Stimulated activated CD4-positive, alpha-beta T cell treated with anti-CD3 and anti-CD28 coated beads, Interleukin-15, amount 100 ng/mL, for 24 hours (primary cell): ENCODE results near the gene NLRP4.

ENCODE experiments used
- DNase-seq: peaks from one replicate; pipeline ENCODE4 v3.0.0-alpha.2; 2020

The NLRP4 gene, protein sequence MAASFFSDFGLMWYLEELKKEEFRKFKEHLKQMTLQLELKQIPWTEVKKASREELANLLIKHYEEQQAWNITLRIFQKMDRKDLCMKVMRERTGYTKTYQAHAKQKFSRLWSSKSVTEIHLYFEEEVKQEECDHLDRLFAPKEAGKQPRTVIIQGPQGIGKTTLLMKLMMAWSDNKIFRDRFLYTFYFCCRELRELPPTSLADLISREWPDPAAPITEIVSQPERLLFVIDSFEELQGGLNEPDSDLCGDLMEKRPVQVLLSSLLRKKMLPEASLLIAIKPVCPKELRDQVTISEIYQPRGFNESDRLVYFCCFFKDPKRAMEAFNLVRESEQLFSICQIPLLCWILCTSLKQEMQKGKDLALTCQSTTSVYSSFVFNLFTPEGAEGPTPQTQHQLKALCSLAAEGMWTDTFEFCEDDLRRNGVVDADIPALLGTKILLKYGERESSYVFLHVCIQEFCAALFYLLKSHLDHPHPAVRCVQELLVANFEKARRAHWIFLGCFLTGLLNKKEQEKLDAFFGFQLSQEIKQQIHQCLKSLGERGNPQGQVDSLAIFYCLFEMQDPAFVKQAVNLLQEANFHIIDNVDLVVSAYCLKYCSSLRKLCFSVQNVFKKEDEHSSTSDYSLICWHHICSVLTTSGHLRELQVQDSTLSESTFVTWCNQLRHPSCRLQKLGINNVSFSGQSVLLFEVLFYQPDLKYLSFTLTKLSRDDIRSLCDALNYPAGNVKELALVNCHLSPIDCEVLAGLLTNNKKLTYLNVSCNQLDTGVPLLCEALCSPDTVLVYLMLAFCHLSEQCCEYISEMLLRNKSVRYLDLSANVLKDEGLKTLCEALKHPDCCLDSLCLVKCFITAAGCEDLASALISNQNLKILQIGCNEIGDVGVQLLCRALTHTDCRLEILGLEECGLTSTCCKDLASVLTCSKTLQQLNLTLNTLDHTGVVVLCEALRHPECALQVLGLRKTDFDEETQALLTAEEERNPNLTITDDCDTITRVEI

DNA sequence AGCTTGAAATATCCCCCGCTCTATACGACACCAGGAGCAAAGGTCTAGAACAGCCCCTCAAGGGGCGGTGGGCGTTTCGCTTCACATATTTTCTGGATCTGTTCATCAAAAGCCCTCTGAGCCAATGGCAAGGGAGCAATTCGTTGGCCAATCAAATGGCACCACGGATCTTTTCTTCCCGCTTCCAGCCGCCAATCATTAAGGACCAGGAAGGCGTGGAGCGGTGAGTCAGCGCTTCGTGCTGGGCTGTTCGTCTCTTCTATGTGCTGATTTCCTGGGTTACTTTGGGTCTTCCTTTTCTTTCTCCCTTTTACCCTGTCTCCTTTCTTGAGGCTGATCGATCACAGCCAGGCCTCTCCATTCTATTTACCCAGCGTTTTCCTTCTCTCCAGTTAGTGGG lies at the start of gene NLRP4:
Gene NLRP4, plus strand, starts transcription at position 201 of the 400 bp plus-strand sequence. CDS start 15,541 bp downstream, outside the sequence.
- no peak for DNase-seq

DNA sequence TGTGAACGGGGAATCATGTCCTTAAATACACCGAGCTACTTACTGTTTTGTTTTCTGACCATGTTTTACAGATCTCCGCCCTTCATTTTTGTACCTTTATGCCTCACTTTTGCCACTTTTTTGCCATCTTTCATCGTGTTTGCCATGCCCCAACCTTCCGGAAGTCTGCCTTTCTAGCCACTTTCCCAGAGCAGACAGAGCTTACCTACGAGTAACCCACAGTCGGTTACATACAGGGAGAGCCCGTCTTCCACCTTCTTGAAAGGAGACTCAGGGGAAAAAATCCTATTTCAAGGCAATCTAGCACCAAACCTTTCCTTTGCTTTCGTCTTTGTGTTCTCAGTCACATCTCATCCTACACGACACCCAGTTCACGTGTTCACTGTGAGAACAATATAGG lies 41.3 kb upstream of the NLRP4 start:
- no peak for DNase-seq

DNA sequence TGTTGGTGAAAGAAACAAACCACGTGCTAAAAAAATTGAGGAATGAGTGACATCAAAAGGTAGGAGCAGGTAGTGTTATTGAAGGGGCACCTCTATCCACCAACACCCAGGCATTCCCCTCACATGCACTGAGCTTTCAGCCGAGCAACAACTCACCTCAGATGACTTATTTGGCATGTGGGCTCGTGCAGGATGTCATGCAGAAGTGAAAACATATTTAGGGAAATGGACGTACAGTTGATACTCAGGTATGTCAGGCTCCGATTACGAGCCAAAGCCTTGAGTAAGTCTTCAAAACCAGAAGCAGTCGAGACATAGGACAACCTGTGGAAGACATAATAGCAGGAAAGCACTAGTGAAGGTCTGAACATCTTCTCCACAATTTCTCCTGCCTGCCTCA lies 34.9 kb upstream of the NLRP4 start:
- DNase-seq, result no peak

DNA sequence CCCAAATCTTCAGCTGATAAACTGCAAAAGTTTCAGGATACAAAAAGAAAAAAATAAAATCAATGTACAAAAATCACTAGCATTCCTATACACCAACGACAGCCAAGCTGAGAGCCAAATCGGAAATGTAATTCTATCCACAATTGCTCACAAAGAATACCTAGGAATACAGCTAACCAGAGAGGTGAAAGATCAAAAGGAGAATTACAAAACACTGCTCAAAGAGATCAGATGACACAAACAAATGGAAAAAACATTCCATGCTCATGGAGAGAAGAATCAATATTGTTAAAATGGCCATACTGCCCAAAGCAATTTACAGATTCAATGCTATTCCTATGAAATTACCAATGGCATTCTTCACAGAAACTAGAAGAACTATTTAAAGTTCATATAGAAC lies 34.1 kb upstream of the NLRP4 start:
- DNase-seq, result no peak

DNA sequence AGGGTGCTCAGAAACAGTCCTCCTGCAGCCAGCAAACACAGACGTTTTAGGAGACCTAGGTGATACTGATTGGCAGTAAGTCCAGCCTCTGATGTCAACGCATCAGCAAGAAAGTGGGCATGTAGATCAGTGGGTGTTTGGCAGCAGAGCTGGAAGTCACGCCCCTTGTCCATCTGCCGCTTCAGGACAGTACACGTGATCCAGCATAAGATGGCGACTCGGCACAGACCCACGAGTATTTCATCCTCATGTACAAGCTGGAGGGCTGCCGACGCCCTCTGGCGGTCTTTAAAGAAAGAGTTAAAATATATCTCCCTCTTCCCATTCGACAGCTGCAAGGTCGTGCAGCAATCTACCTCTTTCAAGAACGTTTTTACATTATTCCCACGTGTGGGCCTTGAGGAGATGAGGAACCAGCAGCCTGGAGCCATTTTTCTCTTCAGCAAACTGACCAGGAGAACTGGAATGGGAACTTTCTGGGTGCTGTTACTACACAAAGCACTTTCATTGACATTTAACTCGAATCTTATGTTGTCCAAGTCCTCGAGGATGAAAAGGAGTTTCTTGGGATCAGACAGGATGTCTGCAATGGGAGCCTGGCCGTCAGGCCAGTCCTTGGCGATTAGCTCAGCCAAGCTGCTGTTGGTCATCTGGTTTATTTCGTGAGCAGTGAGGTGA lies 26.8 kb upstream of the NLRP4 start:
- DNase-seq, result peak; percentile 63

DNA sequence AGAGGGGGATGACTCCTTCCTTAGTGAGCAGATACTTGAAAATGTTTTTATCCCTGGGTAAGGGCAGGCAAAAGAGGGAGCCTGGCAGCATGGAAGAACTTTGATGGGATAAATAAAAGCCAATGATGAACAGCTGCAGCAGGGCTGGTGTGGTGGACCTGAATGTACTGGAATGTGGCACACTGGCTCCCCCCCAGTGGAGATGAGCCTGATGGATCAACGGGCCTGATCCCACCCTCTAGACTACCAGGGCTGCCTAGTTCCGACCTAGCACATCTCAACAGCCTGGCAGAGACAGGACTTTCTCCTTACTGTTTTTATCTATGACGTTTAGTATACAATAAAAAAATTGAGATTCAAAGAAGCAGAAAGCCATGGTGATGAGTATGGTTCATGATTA lies 25.0 kb upstream of the NLRP4 start:
- DNase-seq, result no peak

DNA sequence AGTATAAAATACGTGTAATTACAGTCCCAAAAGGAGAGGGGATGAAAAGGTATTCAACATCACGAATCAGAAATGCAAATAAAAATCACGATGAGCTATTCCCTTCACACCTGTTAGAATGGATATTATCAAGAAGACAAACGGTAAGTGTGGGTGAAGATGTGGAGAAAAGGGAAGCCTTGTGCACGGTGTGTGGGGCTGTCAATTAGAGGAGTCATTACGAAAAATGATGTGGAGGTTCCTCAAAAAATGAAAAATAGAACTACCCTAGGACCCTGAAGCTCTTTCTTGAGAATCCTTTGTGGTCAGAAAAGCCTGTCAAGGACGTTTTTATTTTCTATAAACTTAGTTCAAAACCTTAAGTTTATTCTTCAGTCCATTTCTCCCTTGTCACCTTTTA lies 23.9 kb upstream of the NLRP4 start:
- no peak for DNase-seq

DNA sequence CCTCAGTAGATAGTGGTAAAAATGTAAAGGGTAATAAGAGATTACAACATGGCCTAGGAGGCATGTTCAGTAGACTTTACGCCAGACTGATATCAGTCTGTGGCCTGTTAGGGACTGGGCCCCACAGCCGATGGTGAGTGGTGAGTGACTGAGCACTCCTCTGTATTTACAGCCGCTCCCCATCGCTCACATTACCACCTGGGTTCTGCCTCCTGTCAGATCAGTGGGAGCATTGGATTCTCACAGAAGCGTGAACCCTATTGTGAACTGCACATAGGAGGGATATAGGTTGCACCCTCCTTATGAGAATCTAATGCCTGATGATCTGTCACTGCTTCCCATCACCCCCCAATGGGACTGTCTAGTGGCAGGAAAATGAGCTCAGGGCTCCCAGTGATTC lies 22.4 kb upstream of the NLRP4 start:
- no peak for DNase-seq

DNA sequence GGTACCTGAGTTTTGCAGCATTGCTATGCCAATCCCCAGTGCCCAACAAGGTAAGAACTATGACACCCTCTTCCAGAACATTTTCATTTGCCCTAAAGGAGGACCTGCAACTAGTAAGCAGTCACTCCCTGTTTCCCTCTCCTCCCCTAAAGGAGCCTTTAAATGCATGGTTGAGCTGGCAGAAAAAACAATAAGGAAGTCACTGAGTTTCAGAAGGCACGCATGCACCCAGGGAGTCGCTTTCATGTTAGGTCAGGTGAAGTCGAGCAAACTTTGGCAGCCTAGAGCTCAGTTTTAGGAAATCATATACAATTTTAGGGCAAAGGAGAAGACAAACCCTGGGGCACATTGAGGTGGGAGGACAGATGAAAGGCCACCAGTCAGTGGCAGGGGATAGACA lies 16.3 kb upstream of the NLRP4 start:
- DNase-seq, result no peak

DNA sequence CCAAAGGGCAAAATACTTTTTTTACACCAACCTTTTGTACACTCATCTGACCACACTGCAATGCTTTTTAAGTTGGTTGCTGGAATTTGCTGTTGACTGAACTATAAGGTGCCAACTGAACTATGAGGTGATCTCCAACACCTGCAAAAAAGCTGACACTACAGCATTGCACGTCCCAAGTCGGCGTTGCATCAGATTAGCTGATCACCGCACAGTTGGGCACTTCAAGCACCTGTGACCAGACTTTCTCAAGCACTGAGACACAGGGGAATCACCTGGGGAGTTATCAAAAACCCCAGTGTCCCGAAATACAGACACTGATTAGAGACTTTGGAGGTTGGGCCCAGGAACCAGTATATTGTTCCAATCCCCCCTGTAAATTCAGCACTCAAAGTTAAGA lies 5.7 kb upstream of the NLRP4 start:
- DNase-seq, result no peak

DNA sequence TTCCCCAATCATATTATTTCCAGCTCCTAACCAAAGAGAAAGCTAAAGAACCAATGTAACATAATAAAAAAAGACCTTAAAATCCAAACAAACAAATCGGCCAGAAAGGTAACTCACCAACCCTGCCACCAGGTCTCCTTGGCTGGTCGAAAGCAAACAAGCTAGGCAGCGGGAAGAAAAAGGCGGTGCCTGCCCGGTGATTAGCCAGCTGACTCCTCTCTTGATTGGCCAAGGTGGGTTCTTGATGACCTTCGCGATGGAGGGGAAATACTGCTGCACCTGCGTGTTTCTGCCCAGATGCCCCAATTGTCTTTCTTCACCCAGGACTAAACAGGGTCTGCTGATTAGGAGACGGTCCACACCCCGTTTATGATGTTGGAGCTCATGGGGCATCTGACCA lies 4.5 kb upstream of the NLRP4 start, which contains the start of gene NLRP11:
Gene NLRP11, minus strand, starts transcription at position 154 of the 400 bp plus-strand sequence. CDS start 13,825 bp downstream, outside the sequence.
- no peak for DNase-seq

DNA sequence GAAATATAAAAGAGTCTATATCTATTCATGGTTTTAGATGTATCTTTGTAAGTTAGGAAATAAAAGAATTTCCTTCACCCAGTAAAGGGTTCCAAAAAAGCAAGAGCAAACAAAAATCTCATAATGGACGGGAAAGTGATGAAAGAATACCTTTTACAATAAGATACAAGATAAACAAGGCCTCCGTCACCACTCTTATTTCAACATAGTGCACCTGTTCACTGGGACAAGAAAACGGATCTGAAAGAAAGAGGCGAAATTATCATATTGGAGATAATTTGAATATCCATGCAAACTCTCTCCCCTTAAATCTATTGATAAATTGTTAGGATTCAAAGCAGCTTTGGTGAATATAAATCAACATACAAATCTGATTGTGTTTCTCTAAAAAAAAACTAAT lies 3.7 kb upstream of the NLRP4 start:
- DNase-seq, result no peak

DNA sequence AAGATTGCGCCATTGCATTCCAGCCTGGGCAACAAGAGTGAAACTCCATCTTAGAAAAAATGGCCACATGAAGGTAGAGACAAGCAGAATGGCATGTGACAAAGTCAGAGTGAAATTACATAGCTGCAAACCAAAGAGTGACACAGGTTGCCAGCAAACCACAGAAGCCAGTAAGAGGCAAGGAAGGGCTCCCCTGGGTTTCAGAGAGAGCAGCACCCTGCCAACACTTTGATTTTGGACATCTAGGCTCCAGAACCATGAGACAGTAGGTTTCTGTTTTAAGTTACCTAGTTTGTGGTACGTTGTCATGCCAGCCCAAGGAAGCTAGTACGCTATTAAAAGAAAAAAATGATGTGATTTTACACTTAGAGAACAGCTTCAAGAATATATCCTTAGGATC lies 1.9 kb downstream of the NLRP4 start:
- DNase-seq, result no peak

DNA sequence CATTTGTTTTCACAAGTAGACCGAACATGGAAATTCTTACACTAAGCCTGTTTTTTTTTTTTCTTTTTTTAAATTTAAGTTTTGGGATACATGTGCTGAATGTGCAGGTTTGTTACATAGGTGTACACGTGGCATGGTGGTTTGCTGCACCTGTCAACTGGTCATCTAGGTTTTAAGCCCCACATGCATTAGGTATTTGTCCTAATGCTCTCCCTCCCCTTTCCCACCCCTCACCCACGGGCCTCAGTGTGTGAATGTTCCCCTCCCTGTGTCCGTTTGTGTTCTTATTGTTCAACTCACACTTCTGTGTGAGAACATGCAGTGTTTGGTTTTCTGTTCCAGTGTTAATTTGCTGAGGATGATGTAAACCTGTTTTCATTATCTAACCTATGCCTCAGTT lies 2.6 kb downstream of the NLRP4 start:
- DNase-seq, result no peak

DNA sequence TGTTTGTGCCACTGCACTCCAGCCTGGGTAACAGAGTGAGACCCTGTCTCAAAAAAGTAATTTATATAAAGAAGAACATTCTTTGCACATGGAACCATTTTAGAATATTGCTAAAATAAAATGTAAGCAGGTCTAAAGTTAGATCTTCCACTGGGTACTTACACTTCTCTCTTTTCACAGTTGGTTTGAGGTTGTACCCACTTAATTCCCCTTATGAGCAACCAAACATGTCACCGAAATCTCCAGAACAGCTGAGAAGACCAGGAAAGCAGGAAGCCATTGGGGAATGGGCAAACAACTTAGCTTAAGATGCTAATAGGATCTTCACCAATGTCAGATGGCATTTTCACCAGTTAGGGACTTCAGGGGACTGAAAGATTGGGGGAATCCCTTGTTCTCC lies 18.8 kb downstream of the NLRP4 start:
- no peak for DNase-seq

DNA sequence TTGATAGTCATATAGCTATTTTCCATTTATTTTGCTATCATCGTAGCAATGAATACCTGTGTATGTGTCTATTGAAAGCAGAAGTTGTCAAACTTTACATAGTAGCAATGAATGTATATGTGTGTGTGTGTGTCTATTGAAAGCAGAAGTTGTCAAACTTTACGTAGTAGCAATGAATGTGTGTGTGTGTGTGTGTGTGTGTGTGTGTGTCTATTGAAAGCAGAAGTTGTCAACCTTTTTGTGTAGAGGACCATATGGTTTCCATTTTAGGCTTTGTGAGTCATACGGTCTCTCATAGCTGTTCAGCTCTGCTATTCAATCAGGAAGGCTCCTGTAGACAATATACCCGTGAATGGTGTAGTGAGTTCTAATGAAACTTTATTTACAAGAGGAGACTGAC lies 20.8 kb downstream of the NLRP4 start:
- no peak for DNase-seq

DNA sequence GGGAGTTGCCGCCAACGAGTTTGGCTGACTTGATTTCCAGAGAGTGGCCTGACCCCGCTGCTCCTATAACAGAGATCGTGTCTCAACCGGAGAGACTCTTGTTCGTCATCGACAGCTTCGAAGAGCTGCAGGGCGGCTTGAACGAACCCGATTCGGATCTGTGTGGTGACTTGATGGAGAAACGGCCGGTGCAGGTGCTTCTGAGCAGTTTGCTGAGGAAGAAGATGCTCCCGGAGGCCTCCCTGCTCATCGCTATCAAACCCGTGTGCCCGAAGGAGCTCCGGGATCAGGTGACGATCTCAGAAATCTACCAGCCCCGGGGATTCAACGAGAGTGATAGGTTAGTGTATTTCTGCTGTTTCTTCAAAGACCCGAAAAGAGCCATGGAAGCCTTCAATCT lies 21.6 kb downstream of the NLRP4 start:
- DNase-seq, result no peak

DNA sequence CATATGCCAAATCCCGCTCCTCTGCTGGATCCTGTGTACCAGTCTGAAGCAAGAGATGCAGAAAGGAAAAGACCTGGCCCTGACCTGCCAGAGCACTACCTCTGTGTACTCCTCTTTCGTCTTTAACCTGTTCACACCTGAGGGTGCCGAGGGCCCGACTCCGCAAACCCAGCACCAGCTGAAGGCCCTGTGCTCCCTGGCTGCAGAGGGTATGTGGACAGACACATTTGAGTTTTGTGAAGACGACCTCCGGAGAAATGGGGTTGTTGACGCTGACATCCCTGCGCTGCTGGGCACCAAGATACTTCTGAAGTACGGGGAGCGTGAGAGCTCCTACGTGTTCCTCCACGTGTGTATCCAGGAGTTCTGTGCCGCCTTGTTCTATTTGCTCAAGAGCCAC lies 22.1 kb downstream of the NLRP4 start:
- DNase-seq, result no peak

DNA sequence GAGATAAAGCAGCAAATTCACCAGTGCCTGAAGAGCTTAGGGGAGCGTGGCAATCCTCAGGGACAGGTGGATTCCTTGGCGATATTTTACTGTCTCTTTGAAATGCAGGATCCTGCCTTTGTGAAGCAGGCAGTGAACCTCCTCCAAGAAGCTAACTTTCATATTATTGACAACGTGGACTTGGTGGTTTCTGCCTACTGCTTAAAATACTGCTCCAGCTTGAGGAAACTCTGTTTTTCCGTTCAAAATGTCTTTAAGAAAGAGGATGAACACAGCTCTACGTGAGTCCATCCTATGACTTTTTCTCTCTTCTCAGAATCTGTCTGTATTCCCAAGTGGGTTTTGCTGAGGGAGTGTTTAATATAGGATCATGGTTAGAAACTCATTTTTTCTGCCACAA lies 22.6 kb downstream of the NLRP4 start:
- DNase-seq, result no peak

DNA sequence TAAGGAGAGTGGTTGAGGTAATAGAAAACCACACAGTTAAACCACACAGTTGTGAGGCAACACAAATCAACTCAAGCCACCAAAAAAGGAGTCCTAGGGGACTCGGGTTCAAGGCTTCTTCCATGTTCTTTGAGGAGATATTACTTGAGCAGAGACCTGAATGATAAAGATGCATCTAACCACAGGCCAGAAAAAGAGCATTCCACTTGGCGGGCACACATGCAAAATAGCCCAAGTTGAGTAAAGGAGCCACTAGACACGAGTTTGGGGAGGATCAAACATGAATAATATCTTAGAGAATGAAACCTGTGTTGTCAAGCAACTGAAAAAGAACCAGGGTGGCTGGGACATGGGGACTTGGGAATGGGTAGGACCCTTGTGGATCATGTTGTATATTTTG lies 30.2 kb downstream of the NLRP4 start:
- no peak for DNase-seq

DNA sequence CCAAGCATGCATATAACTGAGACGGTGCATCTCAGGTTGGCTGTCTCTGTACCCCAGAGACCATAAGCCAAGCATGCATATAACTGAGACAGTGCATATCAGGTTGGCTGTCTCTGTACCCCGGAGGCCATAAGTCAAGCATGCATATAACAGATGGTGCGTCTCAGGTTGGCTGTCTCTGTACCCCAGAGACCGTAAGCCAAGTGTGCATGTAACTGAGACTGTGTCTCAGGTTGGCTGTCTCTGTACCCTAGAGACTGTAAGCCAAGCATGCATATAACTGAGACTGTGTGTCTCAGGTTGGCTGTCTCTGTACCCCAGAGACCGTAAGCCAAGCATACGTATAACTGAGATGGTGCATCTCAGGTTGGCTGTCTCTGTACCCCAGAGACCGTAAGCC lies 30.8 kb downstream of the NLRP4 start:
- no peak for DNase-seq

DNA sequence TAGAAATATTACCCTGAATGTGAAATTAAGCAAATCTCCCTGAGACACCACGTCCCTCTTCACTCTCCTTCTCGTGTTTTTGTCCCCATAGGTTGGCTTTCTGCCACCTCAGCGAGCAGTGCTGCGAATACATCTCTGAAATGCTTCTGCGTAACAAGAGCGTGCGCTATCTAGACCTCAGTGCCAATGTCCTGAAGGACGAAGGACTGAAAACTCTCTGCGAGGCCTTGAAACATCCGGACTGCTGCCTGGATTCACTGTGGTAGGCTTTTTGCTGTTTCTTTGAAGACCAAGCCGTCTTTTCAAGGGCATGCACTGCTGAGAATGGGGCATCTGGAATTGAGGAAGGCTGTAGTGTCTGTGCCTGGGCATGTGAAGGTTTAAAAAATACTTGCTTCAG lies 34.4 kb downstream of the NLRP4 start:
- no peak for DNase-seq

DNA sequence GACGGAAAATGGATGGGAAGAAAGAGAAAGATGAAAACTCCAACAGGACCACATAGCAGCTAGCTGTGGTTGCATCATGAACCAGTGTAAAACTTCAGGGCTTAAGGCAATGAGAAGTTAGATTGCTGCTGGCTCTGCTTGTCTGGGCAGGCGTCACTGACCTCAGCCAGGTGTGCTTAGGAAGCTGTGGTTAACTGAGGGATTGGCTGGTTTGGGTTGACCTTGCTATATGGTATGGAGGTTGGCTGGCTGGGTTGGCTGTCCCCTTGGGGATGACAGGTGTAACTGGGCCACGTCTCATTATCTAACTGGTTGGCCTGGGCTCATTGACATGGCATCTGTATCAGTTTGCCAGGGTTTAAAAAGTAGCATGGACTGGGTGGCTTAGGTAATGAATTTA lies 40.9 kb downstream of the NLRP4 start:
- no peak for DNase-seq
